Naive thymus-derived CD4-positive, alpha-beta T cell (primary cell): Measurements from ENCODE around the gene CERS4. TPM values are rescaled to one million over a fixed set of nuclear protein-coding genes. Genes with fewer than 3 reads are reported as not detected.

Source experiments
- ATAC-seq: fragments of 150-1000 bp; cut with Tn5 transposase; 2 replicates; pipeline ENCODE4 v1.10.0; 2021; ENCODE audit warnings: mild to moderate bottlenecking, moderate library complexity
- CTCF ChIA-PET: fragments of 350-600 bp; sonication (Branson Sonifier 250); formaldehyde crosslinking; loops from one replicate; lab custom pipeline; 2021; ENCODE audit warnings: antibody characterized with exemption; lab: Charles Lee
- POLR2A ChIA-PET: fragments of 350-600 bp; sonication (Branson Sonifier 250); formaldehyde crosslinking; loops from one replicate; lab custom pipeline; 2021; ENCODE audit warnings: antibody characterized with exemption, inconsistent platforms; lab: Charles Lee
- DNase-seq, 9 donors: peaks; one replicate each; pipeline versions ENCODE4 v3.0.0 to v3.0.0-alpha.2; 2020 to 2022; ENCODE audit warnings: mixed read lengths in 1 of 9
- H3K27ac ChIP-seq: one replicate; pipeline ENCODE4 v1.7.0; 2013; ENCODE audit warnings: mild to moderate bottlenecking, low read depth, low read length, moderate library complexity
- H3K27me3 ChIP-seq, 2 donors: one replicate each; pipeline ENCODE4 v1.7.0; 2013; ENCODE audit warnings: low read length in 2 of 2, mild to moderate bottlenecking in 2 of 2, moderate library complexity in 2 of 2; ENCODE audit not compliant: control insufficient read depth in 2 of 2, insufficient read depth in 2 of 2
- H3K36me3 ChIP-seq, 3 experiments: 1 replicate in 2 of 3; 2 replicates in 1 of 3; pipeline ENCODE4 v1.7.0; 2013; ENCODE audit warnings: low read length in 3 of 3, mild to moderate bottlenecking in 3 of 3, moderate library complexity in 1 of 3; ENCODE audit not compliant: insufficient read depth in 3 of 3, control insufficient read depth in 2 of 3
- H3K4me1 ChIP-seq, 2 donors: one replicate each; pipeline ENCODE4 v1.7.0; 2013; ENCODE audit warnings: low read length in 2 of 2, mild to moderate bottlenecking in 2 of 2, moderate library complexity in 1 of 2; ENCODE audit not compliant: control insufficient read depth in 2 of 2, insufficient read depth in 2 of 2
- H3K4me3 ChIP-seq: 2 replicates; pipeline ENCODE4 v1.7.0; 2013; ENCODE audit warnings: mild to moderate bottlenecking, low read length
- H3K9me3 ChIP-seq, 3 experiments: 1 replicate in 2 of 3; 2 replicates in 1 of 3; pipeline ENCODE4 v1.7.0; 2013; ENCODE audit warnings: low read length in 3 of 3; ENCODE audit not compliant: control insufficient read depth in 2 of 3
- H3K27ac Mint-ChIP-seq, 9 donors: one replicate each; pipeline ENCODE4 v1.8.0; 2020 to 2022; ENCODE audit warnings: mixed read lengths in 9 of 9, mild to moderate bottlenecking in 8 of 9, moderate library complexity in 5 of 9, inconsistent platforms in 2 of 9
- H3K27me3 Mint-ChIP-seq, 5 donors: one replicate each; pipeline ENCODE4 v1.8.0; 2021 to 2022; ENCODE audit warnings: mixed read lengths in 5 of 5, mild to moderate bottlenecking in 1 of 5
- H3K36me3 Mint-ChIP-seq, 5 donors: one replicate each; pipeline ENCODE4 v1.8.0; 2020 to 2022; ENCODE audit warnings: mixed read lengths in 5 of 5, mild to moderate bottlenecking in 3 of 5, inconsistent platforms in 1 of 5
- H3K4me1 Mint-ChIP-seq, 7 donors: one replicate each; pipeline ENCODE4 v1.8.0; 2020 to 2022; ENCODE audit warnings: mixed read lengths in 7 of 7, mild to moderate bottlenecking in 3 of 7, inconsistent platforms in 1 of 7
- H3K4me3 Mint-ChIP-seq, 10 donors: one replicate each; pipeline ENCODE4 v1.8.0; 2020 to 2022; ENCODE audit warnings: mild to moderate bottlenecking in 10 of 10, mixed read lengths in 10 of 10, moderate library complexity in 6 of 10, inconsistent platforms in 2 of 10
- H3K9me3 Mint-ChIP-seq, 11 donors: one replicate each; pipeline ENCODE4 v1.8.0; 2020 to 2022; ENCODE audit warnings: mixed read lengths in 11 of 11, mild to moderate bottlenecking in 4 of 11, inconsistent platforms in 1 of 11, moderate library complexity in 1 of 11
- intact Hi-C, 2 donors: fragments of 100-400 bp; cut with micrococcal nuclease; formaldehyde crosslinking; loops; one replicate each; pipeline ENCODE4 v1.15.1; 2023
- polyA plus RNA-seq, 2 donors: library from polyadenylated mRNA; unstranded; fragments of 300-500 nt; fragmentation: Illumina TruSeq; gene quantifications; one replicate each; pipeline ENCODE4 v1.2.3, GENCODE V29; 2021
- total RNA-seq, 6 experiments: library from RNA in 5 of 6; stranded (reverse) in 5 of 6; gene quantifications; 1 replicate in 5 of 6; 2 replicates in 1 of 6; pipeline ENCODE4 v1.2.3 and lab custom pipeline; 2021 to 2026

CERS4 gene
- total and polyA plus RNA-seq, 7 experiments from 2014 or later, result 11.2 to 32.4 (median 21.9) TPM

DNA sequence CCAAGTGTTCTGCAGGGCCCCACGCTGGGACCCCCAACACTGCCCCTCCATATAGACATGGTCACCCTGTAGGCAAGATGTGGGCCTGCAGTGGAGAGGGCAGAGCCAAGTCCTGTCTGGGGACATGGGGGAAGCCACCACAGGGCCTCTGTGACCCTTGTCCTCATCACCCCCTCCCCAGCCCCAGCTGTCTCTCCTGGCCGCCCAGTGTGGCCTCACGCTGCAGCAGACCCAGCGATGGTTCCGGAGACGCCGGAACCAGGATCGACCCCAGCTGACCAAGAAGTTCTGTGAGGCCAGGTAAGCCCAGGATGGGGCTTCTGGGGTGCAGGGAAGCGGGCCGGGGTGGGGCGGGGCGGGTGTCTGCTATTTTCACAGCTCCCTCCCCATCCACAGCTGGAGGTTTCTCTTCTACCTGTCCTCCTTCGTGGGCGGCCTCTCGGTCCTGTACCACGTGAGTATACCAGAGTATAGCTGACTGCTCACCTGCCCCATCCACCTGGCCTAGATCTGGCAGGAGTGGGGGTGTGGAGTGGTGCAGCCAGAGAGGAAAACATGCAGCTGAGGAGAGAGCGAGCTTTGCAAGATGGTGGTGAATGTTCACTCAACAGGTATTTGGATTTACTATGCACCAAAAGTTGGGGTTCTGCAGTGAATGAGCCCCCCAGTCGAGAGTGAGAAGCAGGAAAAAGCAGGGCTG is 46.4 kb downstream of the CERS4 start:
- Mint-ChIP-seq H3K36me3 (peaks cover 0 to 22% (median 4%) of the 10 kb centered on the region in 5 donors), H3K4me1 (peaks cover 0 to 13% (median 8%) of the 10 kb centered on the region in 7 donors), H3K27me3 (no peaks in the 10 kb centered on the region), H3K4me3 (no peak overlapping the region), H3K27ac (no peak overlapping the region), H3K9me3 (no peaks in the 10 kb centered on the region)
- ChIA-PET CTCF (interaction anchor here (1.2 kb wide), 1 partner anchor 312 kb away, joined by 3 read pairs; the partner anchor contains the start of gene TIMM44), POLR2A (interaction anchor here (0.6 kb wide), 1 partner anchor 254 kb away, joined by 3 read pairs; no protein-coding TSS in a partner anchor)
- Histone ChIP-seq H3K4me3 (no peak overlapping the region), H3K27ac (no peak overlapping the region), H3K4me1 (no peaks in the 10 kb centered on the region), H3K36me3 (peaks cover 0 to 37% (median 0%) of the 10 kb centered on the region in 3 experiments), H3K9me3 (no peaks in the 10 kb centered on the region), H3K27me3 (no peaks in the 10 kb centered on the region)
- intact Hi-C loops, result loop anchor here in 1 of 2 donors (10.0 kb wide), 1 partner anchor 49 kb away; the partner anchor contains the start of gene CD320
- ATAC-seq, result no peak
- DNase-seq, result no peak

DNA sequence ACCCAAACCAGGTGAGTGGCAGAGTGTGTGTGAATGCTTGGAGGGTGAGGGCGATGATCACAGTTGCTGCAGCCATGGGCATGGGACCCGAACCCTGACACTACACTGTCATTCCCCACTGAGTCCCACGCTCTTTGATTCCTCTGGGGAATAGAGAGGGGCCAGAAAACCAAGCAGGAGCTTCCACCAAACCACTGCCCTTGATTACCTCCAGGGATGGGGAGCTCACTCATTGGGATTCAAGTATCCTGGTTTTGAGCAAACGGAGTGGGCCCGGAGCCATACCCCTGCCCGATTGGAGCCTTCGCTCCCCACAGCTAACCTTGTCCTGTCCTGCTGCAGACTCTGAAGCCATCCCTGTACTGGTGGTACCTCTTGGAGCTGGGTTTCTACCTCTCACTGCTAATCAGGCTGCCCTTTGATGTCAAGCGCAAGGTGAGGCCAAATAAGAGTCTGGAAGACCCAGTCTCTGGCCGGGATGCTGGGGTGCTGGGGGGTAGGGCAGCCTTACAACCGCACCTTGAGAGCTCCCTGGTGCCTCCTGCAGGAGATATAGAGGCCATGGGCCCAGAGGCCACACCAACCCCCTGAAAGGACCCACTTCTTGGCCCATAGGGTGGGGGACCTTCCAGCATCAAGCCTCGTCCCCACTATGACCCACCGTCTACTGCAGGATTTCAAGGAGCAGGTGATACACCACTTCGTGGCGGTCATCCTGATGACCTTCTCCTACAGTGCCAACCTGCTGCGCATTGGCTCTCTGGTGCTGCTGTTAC is 47.3 kb downstream of the CERS4 start:
- intact Hi-C loops, result loop anchor here in 1 of 2 donors (10.0 kb wide), 1 partner anchor 48 kb away; the partner anchor contains the start of gene CD320
- H3K4me1 Mint-ChIP-seq, result peaks cover 0 to 17% (median 8%) of the 10 kb centered on the region in 7 donors
- POLR2A ChIA-PET, result no interaction called here

DNA sequence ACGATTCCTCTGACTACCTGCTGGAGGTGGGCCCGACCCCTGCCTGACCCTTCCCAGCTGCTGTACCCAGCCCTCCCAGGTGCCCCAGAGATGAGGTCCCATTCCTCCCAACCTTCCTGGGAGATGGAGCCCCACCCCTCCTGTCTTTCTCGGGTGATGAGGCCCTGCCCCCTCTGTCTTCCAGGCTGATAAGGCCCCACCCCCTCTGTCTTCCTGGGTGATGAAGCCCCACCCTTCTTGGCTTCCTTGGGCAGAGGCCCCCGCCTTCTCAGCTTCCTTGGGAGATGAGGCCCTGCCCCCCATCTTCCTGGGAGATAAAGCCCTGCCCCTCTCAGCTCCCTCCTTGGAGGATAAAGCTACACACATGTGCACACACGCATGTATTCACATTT is 47.9 kb downstream of the CERS4 start:
- intact Hi-C loops, result loop anchor here in 1 of 2 donors (10.0 kb wide), 1 partner anchor 48 kb away; the partner anchor contains the start of gene CD320
- H3K27ac Mint-ChIP-seq, result peak overlapping the region in 1 of 9 donors; percentile 64
- no peak overlapping the region for H3K27ac ChIP-seq
- DNase-seq, result no peak
- H3K9me3 Mint-ChIP-seq, result no peaks in the 10 kb centered on the region
- H3K27me3 ChIP-seq, result no peaks in the 10 kb centered on the region
- H3K4me1 ChIP-seq, result no peaks in the 10 kb centered on the region
- H3K27me3 Mint-ChIP-seq, result no peaks in the 10 kb centered on the region
- peaks cover 0 to 17% (median 8%) of the 10 kb centered on the region in 7 donors for H3K4me1 Mint-ChIP-seq
- peaks cover 0 to 39% (median 0%) of the 10 kb centered on the region in 3 experiments for H3K36me3 ChIP-seq
- H3K4me3 Mint-ChIP-seq, result no peak overlapping the region
- peaks cover 0 to 22% (median 4%) of the 10 kb centered on the region in 5 donors for H3K36me3 Mint-ChIP-seq
- ATAC-seq, result no peak
- CTCF ChIA-PET, result no interaction called here
- no peak overlapping the region for H3K4me3 ChIP-seq
- POLR2A ChIA-PET, result no interaction called here
- H3K9me3 ChIP-seq, result no peaks in the 10 kb centered on the region

More for the DNA sequence above, 47.3 kb downstream of the CERS4 start:
- DNase-seq (no peak), ATAC-seq (no peak)
- no peak overlapping the region for H3K4me3 Mint-ChIP-seq
- no peak overlapping the region for H3K27ac Mint-ChIP-seq
- CTCF ChIA-PET, result no interaction called here
- H3K36me3 Mint-ChIP-seq, result peaks cover 0 to 22% (median 4%) of the 10 kb centered on the region in 5 donors
- Histone ChIP-seq H3K27ac (no peak overlapping the region), H3K27me3 (no peaks in the 10 kb centered on the region), H3K4me3 (no peak overlapping the region), H3K9me3 (no peaks in the 10 kb centered on the region), H3K36me3 (peaks cover 0 to 34% (median 0%) of the 10 kb centered on the region in 3 experiments), H3K4me1 (no peaks in the 10 kb centered on the region)
- no peaks in the 10 kb centered on the region for H3K27me3 Mint-ChIP-seq
- no peaks in the 10 kb centered on the region for H3K9me3 Mint-ChIP-seq

GRCh38 chr19:8259142-8259921 is 50.2 kb downstream of the CERS4 start:
- H3K9me3 Mint-ChIP-seq, result no peaks in the 10 kb centered on the region
- Histone ChIP-seq H3K27me3 (no peaks in the 10 kb centered on the region), H3K4me3 (no peak overlapping the region), H3K27ac (no peak overlapping the region), H3K4me1 (no peaks in the 10 kb centered on the region), H3K36me3 (peaks cover 0 to 43% (median 0%) of the 10 kb centered on the region in 3 experiments), H3K9me3 (no peaks in the 10 kb centered on the region)
- DNase-seq (no peak), ATAC-seq (no peak)
- peaks cover 0 to 17% (median 5%) of the 10 kb centered on the region in 7 donors for H3K4me1 Mint-ChIP-seq
- POLR2A ChIA-PET, result interaction anchor here (0.6 kb wide), 1 partner anchor 135 kb away, joined by 3 read pairs; no protein-coding TSS in a partner anchor
- H3K36me3 Mint-ChIP-seq, result peaks cover 0 to 22% (median 4%) of the 10 kb centered on the region in 5 donors
- no peak overlapping the region for H3K4me3 Mint-ChIP-seq
- peak overlapping the region in 3 of 9 donors; percentile 34 to 81 (median 51) for H3K27ac Mint-ChIP-seq
- H3K27me3 Mint-ChIP-seq, result no peaks in the 10 kb centered on the region
- intact Hi-C loops, result loop anchor here in 1 of 2 donors (10.0 kb wide), 1 partner anchor 45 kb away; the partner anchor contains the start of gene CD320
- CTCF ChIA-PET, result no interaction called here

- DNase-seq, result no peak
- CTCF ChIA-PET, result no interaction called here
- POLR2A ChIA-PET, result no interaction called here
- no peak overlapping the region for H3K4me3 Mint-ChIP-seq
- H3K4me1 Mint-ChIP-seq, result peaks cover 0 to 17% (median 5%) of the 10 kb centered on the region in 7 donors
- Histone ChIP-seq H3K9me3 (no peaks in the 10 kb centered on the region), H3K27ac (no peak overlapping the region), H3K4me1 (no peaks in the 10 kb centered on the region), H3K27me3 (no peaks in the 10 kb centered on the region), H3K36me3 (peaks cover 0 to 43% (median 0%) of the 10 kb centered on the region in 3 experiments), H3K4me3 (no peak overlapping the region)
- H3K9me3 Mint-ChIP-seq, result no peaks in the 10 kb centered on the region
- intact Hi-C loops, result loop anchor here in 1 of 2 donors (10.0 kb wide), 1 partner anchor 45 kb away; the partner anchor contains the start of gene CD320
- H3K27ac Mint-ChIP-seq, result peak overlapping the region in 1 of 9 donors; percentile 51
- H3K36me3 Mint-ChIP-seq, result peaks cover 0 to 22% (median 4%) of the 10 kb centered on the region in 5 donors
- H3K27me3 Mint-ChIP-seq, result no peaks in the 10 kb centered on the region
- ATAC-seq, result no peak
Observed at GRCh38 chr19:8259922-8260247, 50.7 kb downstream of the CERS4 start.

DNA sequence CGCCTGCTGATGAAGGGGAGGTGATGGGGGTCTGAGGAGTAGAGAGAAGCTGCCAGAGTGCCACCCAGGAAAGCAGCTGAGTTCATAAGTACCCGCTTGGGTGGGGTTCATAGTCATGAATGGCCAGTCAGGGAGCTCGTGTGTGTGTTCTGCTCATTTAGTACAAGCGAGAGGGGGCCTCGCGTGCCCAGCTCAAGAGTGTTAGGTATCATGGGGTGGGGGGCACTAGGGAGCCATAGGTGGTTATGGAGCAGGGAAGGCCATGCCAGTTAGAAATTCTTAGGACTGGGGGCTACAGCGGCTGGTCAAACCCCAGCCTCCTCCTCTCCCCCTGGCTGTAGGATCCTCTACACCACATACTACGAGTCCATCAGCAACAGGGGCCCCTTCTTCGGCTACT is 52.2 kb downstream of the CERS4 start:
- Histone ChIP-seq H3K36me3 (peaks cover 0 to 30% (median 0%) of the 10 kb centered on the region in 3 experiments), H3K27me3 (no peaks in the 10 kb centered on the region), H3K9me3 (no peaks in the 10 kb centered on the region), H3K27ac (no peak overlapping the region), H3K4me1 (no peaks in the 10 kb centered on the region), H3K4me3 (no peak overlapping the region)
- no peak overlapping the region for H3K4me3 Mint-ChIP-seq
- no peaks in the 10 kb centered on the region for H3K27me3 Mint-ChIP-seq
- H3K27ac Mint-ChIP-seq, result no peak overlapping the region
- DNase-seq (no peak), ATAC-seq (no peak)
- POLR2A ChIA-PET, result no interaction called here
- no peaks in the 10 kb centered on the region for H3K9me3 Mint-ChIP-seq
- CTCF ChIA-PET, result no interaction called here
- H3K36me3 Mint-ChIP-seq, result peaks cover 0 to 18% (median 3%) of the 10 kb centered on the region in 5 donors
- H3K4me1 Mint-ChIP-seq, result peaks cover 0 to 25% (median 5%) of the 10 kb centered on the region in 7 donors
- intact Hi-C loops, result no loop called here
